GM12878 (cell line): ENCODE measurements around the gene CEP128.

Experiments
- EGR1 ChIP-seq, 2 experiments: IDR thresholded peaks; 1 replicate in 1 of 2; 2 replicates in 1 of 2; pipeline ENCODE4 v1.6.1; 2011 to 2012; ENCODE audit warnings: low read depth in 2 of 2, low read length in 2 of 2, borderline replicate concordance in 1 of 2, mild to moderate bottlenecking in 1 of 2, moderate library complexity in 1 of 2
- EP300 ChIP-seq, 2 experiments: fragments of 150-350 bp in 1 of 2; IDR thresholded peaks; 2 replicates each; pipeline ENCODE4 v1.6.1; 2011 to 2012; ENCODE audit warnings: low read depth in 2 of 2, low read length in 2 of 2, borderline replicate concordance in 1 of 2, improper control_type of control experiment in 1 of 2, inconsistent platforms in 1 of 2; ENCODE audit not compliant: control insufficient read depth in 1 of 2
- EZH2 ChIP-seq: IDR thresholded peaks from 2 replicates; pipeline ENCODE4 v1.6.1; 2012; ENCODE audit warnings: low read depth, mild to moderate bottlenecking, control low read depth, inconsistent platforms, low read length, borderline replicate concordance; ENCODE audit not compliant: control insufficient read depth
- NR2C1 ChIP-seq: fragments of 450-650 bp; IDR thresholded peaks from 2 replicates; pipeline ENCODE4 v1.6.1; 2017; ENCODE audit warnings: antibody characterized with exemption, mild to moderate bottlenecking, moderate library complexity
- POLR2A ChIP-seq: IDR thresholded peaks from 2 replicates; pipeline ENCODE4 v1.6.1; 2011; ENCODE audit warnings: low read depth, mild to moderate bottlenecking, low read length
- POLR2AphosphoS5 ChIP-seq: IDR thresholded peaks from 2 replicates; pipeline ENCODE4 v1.6.1; 2011; ENCODE audit warnings: mild to moderate bottlenecking, low read length, inconsistent platforms
- RAD21 ChIP-seq: IDR thresholded peaks from 2 replicates; pipeline ENCODE4 v1.6.1; 2011; ENCODE audit warnings: mild to moderate bottlenecking, low read depth, low read length, moderate library complexity; ENCODE audit not compliant: insufficient read depth
- SMAD1 ChIP-seq: fragments of 450-650 bp; IDR thresholded peaks from 2 replicates; pipeline ENCODE4 v1.6.1; 2018; ENCODE audit warnings: mild to moderate bottlenecking, low read depth; ENCODE audit not compliant: partially characterized antibody
- SREBF2 ChIP-seq: IDR thresholded peaks from 2 replicates; pipeline ENCODE4 v1.6.1; 2012; ENCODE audit warnings: mild to moderate bottlenecking, low read length
- TF ChIP-seq, protein P1 (sequence below), 3 experiments: IDR thresholded peaks in 2 of 3; conservative IDR thresholded peaks in 1 of 3; 2 replicates each; pipeline ENCODE4 v1.5.1; 2011; ENCODE audit warnings: low read depth in 3 of 3, low read length in 3 of 3, mild to moderate bottlenecking in 3 of 3, control low read depth in 2 of 3, moderate library complexity in 2 of 3, inconsistent platforms in 1 of 3, mixed read lengths in 1 of 3; ENCODE audit not compliant: control insufficient read depth in 2 of 3, insufficient read depth in 1 of 3; ENCODE audit errors: extremely low read depth in 1 of 3
- TF ChIP-seq, protein P2 (sequence below): IDR thresholded peaks from 2 replicates; pipeline ENCODE4 v1.6.1; 2012; ENCODE audit warnings: low read depth, low read length, improper control_type of control experiment
- TF ChIP-seq, protein P3 (sequence below): fragments of 450-650 bp; IDR thresholded peaks from 2 replicates; pipeline ENCODE4 v1.6.1; 2017; ENCODE audit warnings: mild to moderate bottlenecking, low read depth, inconsistent platforms; ENCODE audit not compliant: poor library complexity, severe bottlenecking

DNA sequence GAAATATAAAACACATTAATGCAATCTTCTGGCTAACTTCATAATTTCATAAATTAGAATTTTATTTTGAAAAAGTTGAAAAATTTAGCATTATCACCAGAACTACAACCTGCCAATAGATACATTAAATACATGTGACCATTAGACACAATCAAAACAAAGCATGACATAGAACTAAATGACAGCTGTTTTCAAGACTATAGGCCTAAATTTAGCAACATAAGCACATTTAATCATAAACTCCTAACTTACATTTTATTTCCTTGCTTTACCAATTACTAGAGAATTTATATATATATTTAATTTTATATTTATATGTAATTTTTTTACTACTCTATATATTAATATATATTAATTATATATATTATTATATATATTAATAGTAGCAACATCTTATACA is 165.4 kb downstream of the CEP128 start:
- TF ChIP-seq POLR2AphosphoS5 = no peak
- TF ChIP-seq, protein P1, sequence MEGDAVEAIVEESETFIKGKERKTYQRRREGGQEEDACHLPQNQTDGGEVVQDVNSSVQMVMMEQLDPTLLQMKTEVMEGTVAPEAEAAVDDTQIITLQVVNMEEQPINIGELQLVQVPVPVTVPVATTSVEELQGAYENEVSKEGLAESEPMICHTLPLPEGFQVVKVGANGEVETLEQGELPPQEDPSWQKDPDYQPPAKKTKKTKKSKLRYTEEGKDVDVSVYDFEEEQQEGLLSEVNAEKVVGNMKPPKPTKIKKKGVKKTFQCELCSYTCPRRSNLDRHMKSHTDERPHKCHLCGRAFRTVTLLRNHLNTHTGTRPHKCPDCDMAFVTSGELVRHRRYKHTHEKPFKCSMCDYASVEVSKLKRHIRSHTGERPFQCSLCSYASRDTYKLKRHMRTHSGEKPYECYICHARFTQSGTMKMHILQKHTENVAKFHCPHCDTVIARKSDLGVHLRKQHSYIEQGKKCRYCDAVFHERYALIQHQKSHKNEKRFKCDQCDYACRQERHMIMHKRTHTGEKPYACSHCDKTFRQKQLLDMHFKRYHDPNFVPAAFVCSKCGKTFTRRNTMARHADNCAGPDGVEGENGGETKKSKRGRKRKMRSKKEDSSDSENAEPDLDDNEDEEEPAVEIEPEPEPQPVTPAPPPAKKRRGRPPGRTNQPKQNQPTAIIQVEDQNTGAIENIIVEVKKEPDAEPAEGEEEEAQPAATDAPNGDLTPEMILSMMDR (IDR thresholded peaks at IDR 0.05 in 2 of 3, conservative IDR thresholded peaks at IDR 0.05 in 1 of 3; ENCODE audit: control insufficient read depth in 2 of 3, extremely low read depth in 1 of 3, insufficient read depth in 1 of 3, low read depth in 3 of 3, low read length in 3 of 3) = no peak
- no peak for TF ChIP-seq POLR2A
- TF ChIP-seq RAD21 = no peak
- TF ChIP-seq EGR1 (IDR thresholded peaks at IDR 0.05; ENCODE audit: borderline replicate concordance in 1 of 2, low read depth in 2 of 2, low read length in 2 of 2) = no peak
- no peak for TF ChIP-seq SREBF2
- TF ChIP-seq SMAD1 = no peak
- TF ChIP-seq, protein P2, sequence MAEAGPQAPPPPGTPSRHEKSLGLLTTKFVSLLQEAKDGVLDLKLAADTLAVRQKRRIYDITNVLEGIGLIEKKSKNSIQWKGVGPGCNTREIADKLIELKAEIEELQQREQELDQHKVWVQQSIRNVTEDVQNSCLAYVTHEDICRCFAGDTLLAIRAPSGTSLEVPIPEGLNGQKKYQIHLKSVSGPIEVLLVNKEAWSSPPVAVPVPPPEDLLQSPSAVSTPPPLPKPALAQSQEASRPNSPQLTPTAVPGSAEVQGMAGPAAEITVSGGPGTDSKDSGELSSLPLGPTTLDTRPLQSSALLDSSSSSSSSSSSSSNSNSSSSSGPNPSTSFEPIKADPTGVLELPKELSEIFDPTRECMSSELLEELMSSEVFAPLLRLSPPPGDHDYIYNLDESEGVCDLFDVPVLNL = no peak
- TF ChIP-seq EZH2 = no peak
- TF ChIP-seq NR2C1 = no peak
- no peak for TF ChIP-seq EP300 (IDR thresholded peaks at IDR 0.05; ENCODE audit: borderline replicate concordance in 1 of 2, control insufficient read depth in 1 of 2, low read depth in 2 of 2, low read length in 2 of 2)
- TF ChIP-seq, protein P3, sequence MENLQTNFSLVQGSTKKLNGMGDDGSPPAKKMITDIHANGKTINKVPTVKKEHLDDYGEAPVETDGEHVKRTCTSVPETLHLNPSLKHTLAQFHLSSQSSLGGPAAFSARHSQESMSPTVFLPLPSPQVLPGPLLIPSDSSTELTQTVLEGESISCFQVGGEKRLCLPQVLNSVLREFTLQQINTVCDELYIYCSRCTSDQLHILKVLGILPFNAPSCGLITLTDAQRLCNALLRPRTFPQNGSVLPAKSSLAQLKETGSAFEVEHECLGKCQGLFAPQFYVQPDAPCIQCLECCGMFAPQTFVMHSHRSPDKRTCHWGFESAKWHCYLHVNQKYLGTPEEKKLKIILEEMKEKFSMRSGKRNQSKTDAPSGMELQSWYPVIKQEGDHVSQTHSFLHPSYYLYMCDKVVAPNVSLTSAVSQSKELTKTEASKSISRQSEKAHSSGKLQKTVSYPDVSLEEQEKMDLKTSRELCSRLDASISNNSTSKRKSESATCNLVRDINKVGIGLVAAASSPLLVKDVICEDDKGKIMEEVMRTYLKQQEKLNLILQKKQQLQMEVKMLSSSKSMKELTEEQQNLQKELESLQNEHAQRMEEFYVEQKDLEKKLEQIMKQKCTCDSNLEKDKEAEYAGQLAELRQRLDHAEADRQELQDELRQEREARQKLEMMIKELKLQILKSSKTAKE = no peak
